HK-2 (cell line): ENCODE data around the gene AARS2.
"Not testable (repeated sequence)": the region's sequence is repeated elsewhere in the genome, so short reads cannot be mapped to it uniquely, and the experiment has no call there.

Source experiments
- DNase-seq: peaks from one replicate; pipeline ENCODE4 v3.0.0-alpha.2; 2018; ENCODE audit not compliant: unreplicated experiment

The AARS2 gene

DNA sequence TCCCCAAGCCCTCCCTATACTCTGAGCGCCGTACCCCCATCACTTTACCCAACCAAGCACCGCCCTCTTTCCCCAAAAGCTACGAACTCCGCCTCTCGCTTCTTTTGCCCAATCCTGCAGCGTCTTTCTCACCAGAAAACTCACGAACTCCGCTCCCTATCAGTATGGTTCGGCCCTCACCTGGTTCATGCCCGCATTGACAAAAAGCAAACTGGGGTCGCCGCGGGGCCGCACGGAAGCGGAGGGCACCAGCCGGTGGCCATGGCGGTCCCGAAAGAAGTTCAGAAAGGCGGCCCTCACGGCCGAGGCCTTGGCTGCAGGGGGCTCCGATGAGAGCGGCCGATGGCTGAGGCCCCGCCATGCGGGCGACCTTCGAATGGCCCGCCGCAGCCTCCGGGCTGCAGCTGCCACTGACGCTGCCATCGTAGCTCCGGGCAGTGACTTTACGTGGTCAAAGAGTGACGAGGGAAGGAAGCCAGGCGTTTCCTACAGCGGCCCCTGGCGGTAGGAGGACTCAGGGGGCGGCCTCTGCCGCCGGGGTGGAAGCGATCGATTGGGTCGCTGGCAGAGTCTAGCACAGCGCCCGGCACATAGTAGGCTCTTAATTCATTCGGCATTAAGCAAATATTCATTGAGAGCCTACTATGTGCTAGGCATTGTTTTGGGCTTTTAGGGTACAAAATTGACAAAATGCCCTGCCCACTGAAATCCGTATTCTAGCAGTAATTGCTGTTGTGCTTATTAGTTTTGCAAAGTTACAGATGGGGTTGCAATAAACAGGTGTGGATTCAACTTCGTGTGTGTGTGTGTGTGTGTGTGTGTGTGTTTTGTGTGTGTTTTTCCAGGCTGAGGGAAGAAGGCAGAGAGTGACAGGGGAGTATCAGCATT, at the start of gene AARS2:
AARS2 (minus strand) TSS at position 447 of the 888 bp plus-strand sequence; CDS start at position 423, 24 bp downstream.
- DNase-seq, result peak; percentile 88

DNA sequence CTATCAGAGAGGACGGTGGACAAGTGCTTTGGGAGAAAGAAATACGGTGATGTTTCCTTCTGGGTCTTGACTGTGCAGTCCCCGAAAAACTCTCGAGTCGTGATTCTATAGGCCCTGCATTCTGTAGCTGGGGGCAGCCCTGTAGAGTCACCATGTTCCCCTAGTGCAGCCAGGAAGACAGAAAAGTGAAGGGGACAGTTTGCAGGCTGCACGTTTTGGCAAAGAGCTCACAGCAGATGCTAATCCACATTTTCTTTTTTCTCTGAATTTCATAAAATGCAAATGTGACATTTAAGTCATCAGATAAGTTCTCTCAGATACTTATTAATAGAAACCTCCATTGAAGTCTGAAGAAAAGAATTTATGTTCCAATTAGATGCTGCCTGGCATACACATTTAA, 48.8 kb upstream of the AARS2 start:
- no peak for DNase-seq

DNA sequence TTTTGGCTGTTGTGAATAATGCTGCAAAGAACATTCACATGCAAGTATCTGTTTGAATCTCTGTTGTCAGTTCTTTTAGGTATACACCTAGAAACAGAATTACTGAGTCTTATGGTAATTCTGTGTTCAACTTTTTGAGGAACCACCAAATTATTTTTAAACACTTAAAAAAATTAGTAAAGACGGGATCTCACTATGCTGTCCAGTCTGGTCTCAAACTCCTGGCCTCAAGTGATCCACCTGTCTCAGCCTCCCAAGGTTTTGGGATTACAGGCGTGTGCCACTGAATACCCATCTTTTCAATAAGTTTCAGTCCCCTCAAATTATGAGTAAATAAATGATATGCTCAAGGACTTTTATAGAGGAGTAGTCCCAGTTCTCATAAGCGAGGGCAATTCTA, 46.8 kb upstream of the AARS2 start:
- no peak for DNase-seq

DNA sequence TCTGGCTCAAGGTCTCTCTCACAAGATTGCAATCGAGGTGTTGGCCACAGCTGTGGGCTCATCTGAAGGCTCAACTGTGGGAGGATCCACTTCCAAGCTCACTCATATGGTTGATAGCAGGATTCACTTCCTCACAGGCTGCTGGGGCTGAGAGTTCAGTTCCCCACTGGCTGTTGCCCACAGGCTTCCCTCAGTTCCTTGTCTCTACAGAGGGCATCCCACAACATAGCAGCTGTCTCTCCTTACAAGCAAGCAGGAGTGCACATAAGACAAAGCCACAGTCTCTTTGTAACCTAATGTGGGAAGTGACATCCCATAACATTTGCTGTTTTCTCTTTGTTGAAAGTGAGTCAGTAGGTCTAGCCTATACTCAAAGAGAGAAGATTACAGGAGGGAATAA, 43.3 kb upstream of the AARS2 start:
- DNase-seq, result no peak

DNA sequence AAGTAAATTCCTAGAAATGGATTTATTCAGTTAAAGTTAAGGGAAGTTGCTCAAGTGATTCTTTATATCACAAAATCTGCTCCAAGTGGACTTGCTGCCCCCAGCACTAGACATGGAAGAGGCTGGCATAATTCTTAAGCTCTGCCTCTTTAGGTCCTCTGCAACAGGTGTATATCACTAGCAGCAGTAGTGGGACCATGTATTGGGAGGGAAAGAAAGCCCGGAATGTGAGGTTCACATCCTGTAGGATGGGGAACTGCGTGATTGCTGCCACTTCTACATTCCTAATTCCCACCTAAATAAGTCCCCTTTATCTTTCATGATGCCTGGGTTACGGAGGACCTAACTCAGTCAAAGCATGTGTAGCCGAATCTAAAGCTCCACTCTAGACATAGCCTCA, 42.5 kb upstream of the AARS2 start:
- no peak for DNase-seq

DNA sequence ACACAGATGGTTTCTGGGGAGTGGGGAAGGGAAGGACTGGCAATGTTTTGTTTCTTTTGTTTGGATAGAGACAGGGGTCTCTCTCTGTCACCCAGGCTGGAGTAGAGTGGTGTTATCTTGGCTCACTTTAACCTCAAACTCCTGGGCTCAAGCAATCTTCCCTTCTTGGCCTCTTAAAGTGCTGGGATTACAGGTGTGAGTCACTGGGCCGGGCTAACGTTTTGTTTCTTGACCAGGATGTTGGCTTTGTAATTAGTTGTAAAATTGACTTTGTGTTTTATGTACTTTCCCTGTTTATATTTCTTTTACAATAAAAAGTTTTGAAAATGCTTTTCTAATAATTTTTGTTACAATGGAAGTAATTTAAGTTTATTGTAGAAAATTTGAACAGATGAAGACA, 40.2 kb upstream of the AARS2 start:
- no peak for DNase-seq

DNA sequence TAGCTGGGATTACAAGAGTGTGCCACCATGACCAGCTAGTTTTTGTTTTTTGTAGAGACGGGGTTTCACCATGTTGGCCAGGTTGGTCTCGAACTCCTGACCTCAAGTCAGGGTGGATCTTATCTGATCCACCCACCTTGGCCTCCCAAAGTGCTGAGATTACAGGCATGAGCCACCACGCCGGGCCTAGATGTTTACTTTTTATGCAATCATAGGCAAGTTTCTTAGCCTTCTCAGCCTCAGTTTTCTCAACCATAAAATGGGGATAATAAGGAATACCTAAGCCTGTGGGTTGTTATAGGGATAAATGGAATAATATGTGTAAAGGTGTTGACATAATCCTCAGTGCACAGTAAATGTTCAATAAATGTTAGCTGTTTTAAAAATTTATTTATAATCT, 39.1 kb upstream of the AARS2 start:
- no peak for DNase-seq

DNA sequence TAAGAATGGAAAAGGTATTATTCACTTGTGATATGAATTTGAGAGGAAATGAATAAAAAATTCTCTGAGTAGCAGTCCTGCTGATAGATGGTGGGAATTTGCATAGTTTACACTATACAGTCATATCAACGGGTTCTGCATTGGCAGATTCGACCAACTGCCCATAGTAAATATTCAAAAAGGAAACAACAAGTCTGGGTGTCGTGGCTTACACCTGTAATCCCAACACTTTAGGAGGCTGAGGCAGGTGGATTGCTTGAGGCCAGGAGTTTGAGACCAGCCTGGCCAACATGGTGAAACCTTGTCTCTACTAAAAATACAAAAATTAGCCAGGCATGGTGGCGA, 37.5 kb upstream of the AARS2 start:
- not testable (repeated sequence) for DNase-seq

DNA sequence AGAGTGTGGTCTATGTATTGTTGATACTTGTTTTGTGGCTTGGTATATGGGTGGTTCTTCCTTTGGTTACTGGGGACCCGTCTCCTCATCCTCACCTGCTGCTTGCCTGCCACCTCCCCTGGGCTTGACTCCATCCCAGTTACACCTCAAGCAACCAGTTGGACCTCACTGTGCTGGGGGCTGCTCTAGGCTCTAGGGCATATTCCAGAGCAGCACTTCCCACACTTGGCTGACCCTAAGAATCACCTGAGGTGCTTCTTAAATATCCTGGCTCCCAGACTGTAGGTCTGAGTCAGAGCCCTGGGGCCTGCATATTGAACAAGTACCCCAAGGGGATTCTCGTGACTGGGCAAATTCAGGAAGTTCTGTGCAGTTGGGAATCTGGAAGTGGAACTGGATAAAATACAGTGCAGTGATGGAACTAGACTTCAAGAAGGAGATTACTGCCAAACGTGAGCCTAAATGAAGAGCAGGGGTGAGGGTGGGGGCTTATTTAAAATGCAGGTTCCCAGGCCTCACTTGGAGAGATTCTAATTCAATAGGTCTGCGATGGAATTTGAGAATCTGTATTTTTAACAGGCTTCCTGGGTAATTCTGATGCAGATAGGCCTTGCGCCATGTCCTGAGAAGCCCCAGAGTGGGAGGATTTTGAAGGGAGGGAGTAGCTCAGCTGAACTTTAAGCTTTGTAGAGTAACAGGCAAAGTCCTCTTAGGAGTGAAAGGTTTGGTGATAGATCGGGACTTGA, 36.9 kb upstream of the AARS2 start:
- no peak for DNase-seq

DNA sequence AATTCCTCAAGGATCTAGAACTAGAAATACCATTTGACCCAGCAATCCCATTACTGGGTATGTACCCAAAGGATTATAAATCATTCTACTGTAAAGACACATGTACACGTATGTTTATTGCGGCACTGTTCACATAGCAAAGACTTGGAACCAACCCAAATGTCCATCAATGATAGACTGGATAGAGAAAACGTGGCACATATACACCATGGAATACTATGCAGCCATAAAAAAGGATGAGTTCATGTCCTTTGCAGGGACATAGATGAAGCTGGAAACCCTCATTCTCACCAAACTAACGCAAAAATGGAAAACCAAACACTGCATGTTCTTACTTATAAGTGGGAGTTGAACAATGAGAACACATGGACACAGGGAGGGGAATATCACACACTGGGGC, 33.7 kb upstream of the AARS2 start:
- DNase-seq, result not testable (repeated sequence)

DNA sequence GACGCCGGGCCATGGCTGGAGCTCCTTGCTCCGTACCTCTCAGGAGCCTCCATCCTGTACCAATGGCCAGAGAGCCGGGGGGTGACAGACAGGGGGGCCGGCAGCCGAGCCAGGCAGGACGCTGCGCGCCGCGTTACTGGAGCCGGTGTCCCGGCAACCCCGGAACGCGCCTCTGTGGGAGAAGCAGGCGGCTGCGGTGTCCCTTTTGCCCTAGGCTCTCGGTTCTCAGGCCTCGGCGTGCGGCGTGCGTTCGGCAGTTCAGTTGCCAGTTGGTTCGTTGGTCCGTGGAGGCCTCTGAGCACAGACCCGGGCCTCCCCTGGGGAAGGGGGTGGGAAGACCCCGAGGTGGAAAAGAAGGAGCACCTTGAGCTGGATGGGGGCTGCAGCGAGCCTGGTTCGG, 29.3 kb upstream of the AARS2 start, which contains the start of gene SPATS1:
SPATS1 (plus strand) TSS at position 162 of the 400 bp plus-strand sequence. CDS start 446 bp downstream, outside the sequence.
- DNase-seq, result no peak

DNA sequence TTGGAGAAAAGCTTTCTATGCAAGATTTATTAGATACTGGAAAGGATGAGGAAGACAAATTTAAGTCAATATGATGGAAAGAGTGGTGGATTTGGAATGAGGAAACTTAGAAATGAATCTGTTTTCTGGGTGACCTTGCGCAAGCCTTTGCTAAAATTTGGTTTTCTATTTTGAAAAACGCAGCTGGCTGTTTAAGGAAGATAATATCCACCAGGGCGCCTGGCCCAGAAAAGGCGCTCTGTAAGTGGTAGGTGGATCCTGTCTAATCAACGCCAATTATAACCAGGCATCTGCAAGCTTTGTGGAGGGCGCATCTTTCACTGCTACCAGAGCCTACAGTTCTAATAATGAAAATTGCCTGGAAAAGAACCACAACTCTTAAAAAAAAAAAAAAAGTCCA, 28.9 kb upstream of the AARS2 start:
- no peak for DNase-seq

DNA sequence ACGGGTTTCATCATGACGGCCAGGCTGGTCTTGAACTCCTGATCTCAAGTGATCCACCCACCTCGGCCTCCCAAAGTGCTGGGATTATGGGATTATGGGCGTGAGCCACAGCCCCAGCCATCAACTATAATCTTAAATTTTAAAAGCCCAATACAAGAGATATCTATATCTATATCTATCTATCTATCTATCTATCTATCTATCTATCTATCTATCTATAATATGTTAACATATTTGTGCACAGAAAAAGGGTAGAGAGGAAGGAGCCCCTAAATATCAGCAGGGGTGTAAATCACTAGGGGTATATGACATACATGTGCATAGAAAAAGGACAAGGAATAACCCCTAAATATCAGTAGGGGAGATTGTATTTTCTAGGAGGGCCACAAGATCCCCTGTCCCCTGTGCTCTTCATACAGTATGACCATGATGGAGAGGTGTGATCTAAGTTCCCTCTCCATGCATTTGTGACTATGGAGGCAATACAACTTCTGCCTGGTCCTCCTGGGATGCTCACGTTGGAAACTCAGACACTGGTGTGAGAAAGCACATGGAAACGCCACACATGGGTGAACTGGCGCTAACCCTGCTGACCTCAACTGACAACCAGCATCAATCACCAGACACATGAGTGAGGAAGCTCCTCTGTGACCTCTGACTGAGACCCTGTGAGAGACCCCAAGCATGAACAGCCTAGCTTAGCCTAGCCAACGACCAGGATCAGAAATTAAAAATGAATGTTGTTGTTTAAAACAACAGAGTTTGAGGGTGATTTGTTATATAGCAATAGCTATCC, 28.1 kb upstream of the AARS2 start:
- no peak for DNase-seq

DNA sequence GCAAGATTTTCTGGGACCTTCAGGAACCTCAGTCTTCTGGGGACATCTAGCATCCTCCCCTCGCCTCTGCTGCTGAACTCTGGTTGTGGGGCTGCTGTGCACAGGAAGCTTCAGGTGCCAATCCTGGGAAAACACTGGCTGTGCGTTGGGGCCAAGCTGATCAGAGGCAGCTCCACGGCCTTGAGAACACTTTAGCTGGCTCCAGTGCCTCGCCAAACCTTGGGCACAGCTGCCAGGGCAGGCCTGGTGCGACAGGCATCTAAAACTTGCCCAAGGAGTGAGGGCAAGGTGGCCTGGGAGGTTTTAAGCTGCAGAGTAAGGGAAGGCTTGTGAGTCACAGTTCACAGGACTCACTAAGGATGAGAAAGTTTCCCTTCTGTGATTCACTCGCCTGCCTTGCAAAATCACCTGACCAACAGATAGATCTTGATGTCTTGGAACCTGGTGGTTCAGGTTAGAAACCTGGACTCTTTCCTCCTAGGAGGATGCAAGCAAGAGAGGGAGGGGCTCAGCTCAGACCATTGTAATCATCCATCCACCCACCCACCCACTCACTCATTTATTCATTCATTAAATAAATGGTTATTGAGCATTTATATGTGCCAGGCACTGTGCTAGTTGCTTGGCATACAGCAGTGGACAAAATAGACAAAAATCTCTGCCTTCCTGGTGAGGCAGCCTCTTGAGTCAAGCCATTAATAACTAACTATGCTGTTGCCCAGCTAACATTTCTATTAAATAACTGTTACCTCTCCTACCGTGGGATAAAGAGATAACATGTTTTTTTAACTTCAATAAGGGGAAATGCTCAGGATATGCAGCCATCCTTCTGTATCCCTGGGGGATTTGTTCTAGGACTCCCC, 26.8 kb upstream of the AARS2 start:
- DNase-seq, result peak; percentile 43

DNA sequence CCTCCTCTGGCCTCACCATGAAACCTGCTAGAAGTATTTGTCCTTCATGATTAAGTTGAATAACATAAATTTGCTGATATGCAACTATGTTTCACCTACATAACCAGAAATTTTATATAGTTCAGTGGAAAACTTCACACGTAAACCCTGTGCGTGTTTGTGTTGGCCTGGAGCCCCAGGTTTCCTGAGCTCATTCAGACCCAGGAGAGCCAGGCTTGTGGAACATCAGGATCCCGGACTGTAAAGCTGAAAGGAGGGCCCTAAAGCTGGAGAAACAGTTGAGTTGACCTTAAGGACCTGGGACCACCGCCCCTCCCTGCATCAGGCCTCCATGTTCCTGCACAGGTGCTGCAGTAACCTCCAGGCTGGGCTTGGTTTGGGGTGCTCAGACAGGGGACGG, 26.2 kb upstream of the AARS2 start:
- DNase-seq, result no peak

DNA sequence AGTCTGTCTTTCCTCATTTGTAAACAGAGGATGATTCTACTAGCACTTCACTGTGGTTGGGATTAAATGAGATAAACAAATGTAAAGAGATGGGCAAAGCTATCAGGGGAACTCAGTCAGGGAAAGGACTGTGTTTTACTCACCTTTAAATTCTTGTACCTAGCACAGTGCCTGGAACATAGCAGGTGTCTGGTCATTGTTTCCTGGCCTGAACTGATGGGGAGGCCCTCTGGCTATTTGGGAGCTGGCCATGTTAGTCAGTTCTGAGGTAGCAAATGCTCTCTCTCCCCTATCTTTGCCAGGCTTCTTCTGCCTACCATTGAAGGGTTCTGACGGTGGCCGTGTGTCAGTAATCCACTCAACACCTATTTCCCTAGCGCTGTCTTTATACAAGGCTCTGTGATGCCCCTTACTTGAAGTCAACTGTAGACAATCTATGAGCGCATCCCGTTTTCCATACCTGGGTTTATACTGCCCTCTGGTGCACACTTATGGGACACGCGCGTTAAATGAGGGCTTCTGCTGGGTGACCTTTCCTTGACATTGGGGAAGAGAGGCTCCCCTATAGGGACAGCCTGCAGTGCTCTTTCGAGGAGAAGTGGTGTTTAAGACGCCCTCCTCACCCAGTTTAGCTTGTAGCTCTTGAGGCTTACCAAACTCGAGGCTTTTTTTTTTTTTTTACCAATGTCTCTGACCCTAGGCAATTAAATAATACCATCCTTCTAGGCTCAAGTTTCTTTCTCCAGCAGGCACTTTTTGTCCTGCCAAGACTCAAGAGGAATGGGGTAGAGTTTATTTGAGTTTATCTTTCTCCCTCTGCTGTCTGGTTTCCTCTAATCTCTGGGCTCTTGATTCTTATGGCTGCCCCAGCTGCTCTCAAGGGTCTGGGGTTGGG, 25.3 kb upstream of the AARS2 start:
- DNase-seq, result peak; percentile 57

DNA sequence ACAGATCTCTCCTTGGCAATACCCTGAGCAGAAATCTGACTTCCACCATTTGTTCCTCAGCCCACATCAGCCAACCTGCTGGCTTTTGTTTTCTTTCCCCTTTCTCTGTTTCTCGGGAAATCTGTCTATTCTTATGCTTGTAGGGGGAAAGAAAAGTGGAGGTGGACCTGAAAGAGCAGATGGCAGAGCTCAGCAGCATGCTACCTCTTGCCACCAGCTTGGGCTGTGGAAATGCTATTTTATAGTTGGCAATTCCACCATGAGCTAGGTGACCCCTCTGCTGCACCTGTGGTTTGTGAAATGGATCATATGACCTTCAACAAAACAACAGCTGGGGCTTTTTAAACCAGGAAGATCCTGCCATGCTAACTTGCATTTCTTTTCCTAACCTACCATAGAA, 22.5 kb upstream of the AARS2 start:
- no peak for DNase-seq

DNA sequence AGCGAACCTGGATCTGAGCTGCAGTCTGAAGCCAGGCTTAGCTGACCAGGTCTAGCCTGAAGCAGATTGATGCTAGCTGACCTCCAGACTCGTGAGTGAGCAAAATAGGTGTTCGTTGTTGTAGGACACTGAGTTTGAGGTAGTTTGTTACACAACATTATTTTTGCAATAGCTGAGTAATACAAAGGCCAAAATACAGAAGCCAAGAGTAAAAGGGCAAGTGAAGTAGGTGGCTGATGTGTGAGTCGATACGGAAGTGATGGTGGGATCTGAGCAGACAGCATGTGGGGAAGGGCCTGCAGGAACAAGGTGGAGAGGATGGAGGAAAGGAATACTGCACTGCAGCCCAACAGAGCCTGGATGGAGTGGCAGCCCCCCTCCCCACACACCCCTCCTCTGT, 20.8 kb upstream of the AARS2 start:
- no peak for DNase-seq

DNA sequence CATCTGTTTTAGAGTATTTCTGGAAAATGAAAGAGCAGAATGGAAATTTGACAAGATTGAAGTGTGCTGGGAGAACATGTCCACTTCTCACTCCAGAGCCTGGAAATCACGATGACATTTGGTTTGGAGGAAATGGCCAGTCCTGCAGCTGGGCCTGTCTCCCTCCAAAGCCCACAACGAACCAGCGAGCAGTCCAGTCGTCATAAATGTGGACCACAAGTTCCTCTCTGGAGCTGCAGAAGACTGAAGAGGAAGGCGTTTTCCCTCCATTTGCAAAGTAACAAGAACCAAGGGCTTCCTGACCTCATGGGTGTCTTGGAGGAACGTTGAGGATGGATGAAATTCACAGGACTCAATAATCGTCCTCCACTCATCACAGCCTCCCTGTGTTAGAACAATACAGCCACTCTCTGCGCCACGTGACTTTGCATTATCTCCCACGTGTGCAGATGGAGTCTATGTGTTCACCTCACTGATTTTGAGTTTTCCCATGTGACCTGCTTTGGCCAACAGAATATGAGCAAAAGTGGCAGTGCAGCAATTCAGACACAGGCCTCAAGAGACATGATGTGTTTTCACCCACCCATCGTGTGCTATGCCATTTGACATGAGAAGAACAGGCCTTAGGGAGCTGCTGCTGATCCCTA, 20.2 kb upstream of the AARS2 start:
- no peak for DNase-seq

DNA sequence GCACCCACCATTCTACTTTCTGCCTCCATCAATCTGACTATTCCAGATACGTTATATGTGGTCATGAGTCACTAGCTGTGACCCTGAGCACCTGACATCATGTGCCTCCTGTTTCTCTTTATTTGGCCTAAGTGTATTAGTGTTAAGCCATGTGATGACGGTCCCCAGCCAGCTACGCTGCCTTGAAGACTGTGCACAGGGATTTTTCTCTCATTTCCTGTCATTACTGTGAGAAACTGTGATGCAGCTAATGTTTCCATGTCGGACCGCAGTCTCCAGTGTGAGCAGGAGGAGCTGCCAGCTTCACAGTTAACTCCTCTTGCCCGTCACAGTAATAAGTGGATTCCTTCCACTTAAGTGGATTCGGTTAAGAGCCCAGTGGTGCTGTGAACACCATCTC, 19.4 kb upstream of the AARS2 start:
- peak; percentile 31 for DNase-seq
